Cortex of kidney (tissue), 1 donor: Measurements from ENCODE around the gene EAF2.
"Not testable (repeated sequence)": the region's sequence is repeated elsewhere in the genome, so short reads cannot be mapped to it uniquely, and the experiment has no call there.

Source experiments
- DNase-seq: peaks from one replicate; lab custom pipeline; 2025; lab: John Stamatoyannopoulos, UW

EAF2 gene

DNA sequence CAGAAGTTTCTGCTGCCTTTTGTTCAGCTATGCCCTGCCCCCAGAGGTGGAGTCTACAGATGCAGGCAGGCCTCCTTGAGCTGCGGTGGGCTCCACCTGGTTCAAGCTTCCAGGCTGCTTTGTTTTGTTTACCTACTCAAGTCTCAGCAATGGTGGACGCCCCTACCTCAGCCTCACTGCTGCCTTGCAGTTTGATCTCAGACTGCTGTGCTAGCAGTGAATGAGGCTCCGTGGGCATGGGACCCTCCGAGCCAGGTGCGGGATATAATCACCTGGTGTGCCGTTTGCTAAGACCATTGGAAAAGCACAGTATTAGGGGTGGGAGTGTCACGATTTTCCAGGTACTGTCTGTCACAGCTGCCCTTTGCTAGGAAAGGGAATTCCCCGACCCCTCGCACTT, 28.2 kb downstream of the EAF2 start:
- not testable (repeated sequence) for DNase-seq

DNA sequence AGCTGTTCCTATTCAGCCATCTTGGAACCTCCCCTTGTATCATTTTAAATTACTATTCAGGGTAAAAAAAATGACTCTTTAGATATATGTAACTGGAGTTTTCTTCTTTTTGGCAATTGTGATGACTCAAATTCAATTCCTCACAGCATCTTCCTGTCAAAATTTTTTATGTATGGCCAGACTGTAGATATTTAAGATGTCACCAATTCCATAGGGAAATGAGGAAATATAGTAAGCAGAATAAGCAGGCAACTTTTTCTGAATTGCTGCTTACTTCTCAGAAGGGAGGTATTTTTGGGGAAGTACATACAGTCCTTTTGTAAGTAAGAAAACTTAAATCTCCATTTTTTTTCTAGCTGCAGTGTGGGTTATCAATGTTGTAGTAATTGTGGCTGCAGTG, 28.8 kb downstream of the EAF2 start:
- DNase-seq: no peak

DNA sequence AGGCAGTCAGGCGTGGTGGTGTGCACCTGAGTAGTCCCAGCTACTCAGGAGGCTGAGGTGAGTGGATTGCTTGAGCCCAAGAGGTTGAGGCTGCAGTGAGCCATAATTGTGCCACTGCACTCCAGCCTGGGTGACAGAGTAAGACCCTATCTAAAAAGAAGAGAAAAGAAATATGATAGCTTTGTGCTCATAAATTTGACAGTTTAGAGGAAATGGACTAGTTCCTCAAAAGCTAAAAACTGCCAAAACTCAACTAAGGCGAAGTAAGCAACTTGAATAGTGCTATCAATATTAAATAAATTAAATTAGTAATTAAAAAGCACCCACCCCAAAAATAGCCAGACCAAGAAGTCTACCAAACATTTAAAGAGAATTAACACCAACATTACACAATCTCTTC, 34.7 kb downstream of the EAF2 start:
- no peak for DNase-seq

DNA sequence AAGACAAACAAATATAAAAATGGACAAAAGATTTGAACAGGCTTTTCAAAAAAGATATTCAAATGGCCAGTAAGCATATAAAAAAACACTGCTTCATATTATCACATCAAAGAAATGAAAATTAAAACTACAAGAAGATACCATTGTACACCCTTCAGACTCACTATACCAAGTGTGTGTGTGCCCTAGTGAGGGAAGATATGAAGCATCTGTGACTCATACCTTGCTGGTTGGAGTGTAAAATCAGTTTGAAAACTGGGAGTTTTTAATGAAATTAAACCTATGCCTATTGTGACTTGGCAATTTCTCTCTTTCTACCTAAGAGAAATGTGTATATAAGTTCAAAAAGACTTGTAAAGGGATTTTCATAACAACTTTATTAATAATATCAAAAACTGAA, 35.7 kb downstream of the EAF2 start:
- DNase-seq: no peak

DNA sequence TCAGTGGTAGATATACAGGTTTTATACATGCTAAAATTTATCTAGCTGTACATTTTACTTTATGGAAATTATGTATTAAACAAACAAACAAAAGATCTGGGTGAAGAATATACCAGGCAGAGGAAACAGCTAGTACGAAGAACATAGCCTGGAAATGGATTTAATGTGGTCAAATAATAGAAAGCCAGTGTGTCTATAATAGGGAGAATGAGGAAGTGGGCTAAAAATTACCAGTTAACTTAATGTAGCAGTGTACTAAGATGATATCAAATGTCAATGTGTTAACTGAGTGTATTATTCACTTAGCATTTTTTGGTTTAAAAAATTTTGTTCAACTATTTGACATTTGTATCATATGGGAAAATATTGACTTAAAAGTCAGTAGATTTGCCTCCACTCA, 36.4 kb downstream of the EAF2 start:
- no peak for DNase-seq

DNA sequence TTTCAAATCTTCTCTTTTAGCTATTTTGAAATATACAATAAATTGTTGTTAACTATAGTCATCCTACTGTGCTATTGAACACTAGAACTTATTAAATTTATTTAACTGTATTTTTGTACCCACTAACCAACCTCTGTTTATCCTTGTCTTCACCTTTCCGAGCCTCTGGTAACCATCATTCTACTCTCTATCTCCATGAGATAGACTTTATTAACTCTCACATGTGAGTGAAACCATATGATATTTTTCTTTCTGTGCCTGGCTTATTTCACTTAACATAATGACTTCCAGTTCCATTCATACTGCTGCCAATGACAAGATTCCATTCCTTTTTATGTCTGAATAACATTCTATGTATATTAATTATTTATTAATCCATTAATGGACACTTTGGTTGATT, 43.4 kb downstream of the EAF2 start:
- DNase-seq: no peak

DNA sequence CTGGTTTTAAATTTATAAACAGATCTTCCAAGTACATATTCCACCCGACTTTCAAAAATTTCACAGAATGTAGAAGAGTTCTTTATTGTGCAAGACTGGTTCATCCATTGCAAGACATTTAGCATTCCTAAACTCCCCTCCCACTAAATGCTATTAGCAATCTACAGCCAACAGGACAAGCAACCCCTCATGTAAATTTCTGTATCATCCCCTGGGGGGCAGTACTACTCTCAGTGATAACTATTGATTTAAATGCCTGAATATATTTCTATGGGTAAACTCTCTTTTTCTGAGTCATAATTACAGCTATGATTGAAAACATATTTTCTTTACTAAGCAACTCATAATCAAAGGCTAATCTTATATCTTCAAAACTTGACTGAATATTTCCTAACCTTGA, 48.5 kb downstream of the EAF2 start:
- no peak for DNase-seq

DNA sequence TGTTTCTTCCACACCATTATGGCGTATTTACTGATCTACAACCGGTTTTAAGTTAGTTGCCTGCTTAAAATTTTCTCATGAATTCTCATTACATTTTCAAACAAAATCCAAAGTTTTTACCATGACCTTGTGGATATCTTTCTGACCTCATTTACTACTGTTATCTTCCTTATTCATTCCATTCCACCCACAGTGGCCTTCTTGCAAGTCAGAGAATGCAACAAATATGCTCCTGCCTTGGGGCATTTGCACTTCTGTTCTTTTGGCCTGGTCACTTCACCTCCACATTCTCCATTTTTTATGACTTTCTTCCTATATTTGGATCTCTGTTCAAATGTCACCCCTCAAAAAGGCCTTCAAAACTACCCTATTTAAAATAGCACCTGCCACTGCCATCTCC, 50.4 kb downstream of the EAF2 start:
- DNase-seq: no peak

DNA sequence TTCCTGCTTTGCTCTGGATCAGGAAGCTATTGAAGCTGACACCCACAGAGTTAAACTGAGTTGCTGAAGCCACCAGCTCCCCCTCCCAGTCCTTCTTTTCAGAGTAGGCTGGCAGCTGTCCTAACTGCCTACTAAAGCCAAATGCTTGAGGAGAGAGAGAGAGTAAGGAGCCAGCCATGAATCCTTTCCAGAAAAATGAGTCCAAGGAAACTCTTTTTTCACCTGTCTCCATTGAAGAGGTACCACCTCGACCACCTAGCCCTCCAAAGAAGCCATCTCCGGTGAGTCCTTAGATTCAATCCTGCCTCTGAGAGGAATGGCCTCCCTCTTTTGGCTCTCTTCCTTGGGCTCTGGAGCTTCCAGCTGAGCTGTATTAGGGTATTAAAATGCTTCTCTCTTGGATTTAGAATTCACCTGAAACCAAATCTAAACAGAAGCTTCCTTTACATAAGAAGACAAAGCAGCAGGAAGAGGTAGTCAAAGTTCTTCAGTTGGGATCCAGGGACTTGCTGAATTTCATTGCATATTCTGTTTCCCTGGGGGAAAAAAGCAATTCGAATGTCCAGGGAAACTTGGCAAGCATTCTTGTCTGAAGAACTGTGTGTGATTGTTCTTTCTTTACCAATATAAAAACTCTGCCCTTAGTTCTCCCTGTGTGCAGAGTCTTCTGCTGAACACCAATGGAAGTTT, 59.4 kb downstream of the EAF2 start, which contains the start of gene SLC15A2:
Gene SLC15A2, plus strand, starts transcription at position 101 of the 690 bp plus-strand sequence. Its CDS starts 76 bp downstream, at position 177.
- DNase-seq: no peak

DNA sequence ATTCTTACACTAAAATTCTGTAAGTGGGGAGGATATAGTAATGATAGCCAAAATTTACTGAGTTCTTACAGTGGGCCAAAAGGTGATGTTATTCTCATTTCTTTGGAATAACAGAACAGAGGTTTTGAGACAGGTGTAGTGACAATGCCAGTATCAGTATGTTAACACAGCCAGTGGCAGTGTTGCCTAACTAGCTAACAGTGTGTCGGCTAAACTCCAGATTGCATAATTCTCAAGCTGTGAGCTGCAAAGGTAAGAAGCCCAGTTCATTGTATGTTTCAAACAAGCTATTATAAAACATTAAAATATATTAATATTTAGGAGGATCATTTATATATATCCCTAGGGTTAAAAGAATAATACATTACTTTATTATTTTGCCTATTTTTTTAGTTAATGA, 60.1 kb downstream of the EAF2 start:
- DNase-seq: no peak

DNA sequence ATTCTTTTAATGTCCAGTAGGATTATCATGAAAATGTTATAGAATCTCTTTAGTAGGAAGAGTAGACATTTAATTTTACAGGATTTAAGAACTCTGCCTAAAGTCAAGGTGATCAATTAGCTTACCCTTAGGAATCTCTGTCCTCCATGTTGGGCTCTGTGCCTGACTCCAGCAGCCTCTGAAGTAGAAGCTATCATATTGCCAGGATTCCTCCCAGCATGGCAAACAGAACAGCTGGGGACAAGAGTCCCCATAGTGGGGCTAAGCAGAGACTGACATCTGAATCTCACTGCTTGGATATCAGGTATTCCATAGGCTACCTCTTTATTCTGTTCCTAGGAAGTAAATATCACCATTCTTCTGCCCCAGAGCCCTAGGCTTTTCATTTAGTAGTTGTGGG, 60.7 kb downstream of the EAF2 start:
- DNase-seq: no peak

DNA sequence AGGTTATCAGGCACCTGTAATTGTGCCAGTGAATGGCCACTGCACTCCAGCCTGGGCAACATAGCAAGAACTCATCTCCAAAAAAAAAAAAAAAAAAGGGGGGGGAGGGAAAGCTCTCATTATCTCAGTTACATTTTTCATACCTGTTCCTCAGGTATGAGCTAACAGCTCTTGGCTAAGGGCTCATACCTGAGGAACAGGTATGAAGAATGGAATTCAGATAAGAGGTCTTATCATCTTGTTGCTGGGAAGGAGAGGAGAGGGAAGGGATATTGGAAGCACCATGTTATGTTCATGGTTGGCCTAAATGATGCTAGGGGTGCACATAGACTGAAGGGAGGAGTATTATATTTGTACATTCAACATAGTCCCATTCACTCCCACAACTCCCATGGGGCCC, 61.8 kb downstream of the EAF2 start:
- no peak for DNase-seq

DNA sequence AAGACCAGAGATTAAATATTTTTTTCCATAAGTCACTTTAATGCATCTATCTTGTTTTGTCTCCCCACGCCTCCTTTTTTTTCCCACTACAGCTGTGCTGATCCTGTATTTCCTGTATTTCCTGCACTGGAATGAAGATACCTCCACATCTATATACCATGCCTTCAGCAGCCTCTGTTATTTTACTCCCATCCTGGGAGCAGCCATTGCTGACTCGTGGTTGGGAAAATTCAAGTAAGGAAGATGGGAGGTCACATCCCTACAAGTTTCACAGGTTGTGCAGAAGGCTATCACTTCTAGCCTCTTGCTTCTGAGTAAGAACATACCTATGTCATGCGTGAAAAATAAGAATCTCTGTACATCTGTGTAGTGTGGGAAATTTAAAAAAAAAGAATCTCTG, 62.3 kb downstream of the EAF2 start:
- DNase-seq: no peak

DNA sequence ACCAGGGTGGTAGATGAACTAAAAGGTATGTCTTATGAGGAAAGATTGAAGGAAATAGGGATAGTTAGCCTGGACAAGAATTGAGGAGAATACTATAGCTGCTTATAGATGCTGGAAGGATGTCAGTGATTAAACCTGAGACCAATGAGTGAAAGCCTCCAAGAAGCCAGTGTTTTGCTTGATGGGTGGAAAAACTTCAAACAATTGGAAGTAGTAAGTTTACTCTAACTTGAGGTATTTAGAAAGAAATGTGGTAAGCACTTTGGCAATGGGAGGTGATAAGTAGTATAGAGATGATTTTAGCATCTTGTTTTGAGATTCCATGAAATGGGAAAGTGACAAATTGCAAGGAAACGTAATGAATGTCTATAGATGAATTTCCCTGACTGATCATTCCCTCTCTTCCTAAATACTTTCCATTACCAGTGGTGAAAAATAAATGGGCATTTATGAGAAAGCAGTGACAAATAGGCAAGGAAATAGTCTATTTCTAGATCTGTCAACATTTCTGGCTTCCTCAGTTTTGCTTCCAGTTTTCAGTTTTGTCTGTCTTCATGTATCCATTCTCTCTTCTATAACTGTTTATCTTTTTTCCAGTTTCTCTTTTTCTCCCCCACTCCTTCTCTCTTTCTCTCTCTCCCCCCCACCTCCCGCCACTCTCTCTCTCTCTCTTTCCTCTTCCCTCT, 78.4 kb downstream of the EAF2 start:
- DNase-seq: no peak

DNA sequence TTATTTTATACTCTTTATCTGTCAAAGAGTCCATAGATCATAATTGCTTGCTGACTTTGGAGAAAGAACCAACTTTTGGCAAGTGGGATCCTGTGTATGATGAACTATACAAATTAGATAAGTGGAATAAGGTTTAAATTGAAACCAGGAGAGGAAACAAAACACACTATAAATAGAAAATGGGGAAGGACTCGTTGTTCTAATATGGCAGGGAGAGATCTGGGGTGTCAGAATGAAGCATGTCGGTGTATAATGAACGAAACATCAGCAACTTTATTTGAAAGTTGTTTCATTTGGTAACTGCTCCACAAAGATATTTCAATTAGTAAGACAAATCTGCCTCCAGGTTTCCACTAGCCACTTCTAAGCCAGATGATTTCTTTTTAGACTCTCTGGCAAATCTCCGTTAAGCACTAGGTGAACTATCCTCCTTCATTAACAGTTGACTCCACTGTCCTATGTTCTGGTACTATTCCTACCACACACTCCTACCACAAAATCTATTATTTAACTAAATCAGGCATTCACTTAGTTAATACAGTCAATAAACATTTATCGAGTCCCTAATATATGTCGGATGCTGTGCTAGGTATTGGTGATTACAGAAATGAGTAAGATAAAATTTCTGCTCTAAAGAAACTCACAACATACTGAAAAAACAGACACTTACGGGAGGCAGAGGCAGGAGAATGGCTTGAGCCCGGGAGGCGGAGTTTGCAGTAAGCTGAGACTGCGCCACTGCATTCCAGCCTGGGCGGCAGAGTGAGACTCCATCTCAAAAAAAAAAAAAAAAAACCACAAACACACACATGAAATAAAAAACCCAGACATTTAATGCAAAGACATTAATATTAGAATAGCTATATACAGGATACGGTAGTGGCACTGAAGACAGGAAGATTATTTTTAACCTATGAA, 79.3 kb downstream of the EAF2 start:
- no peak for DNase-seq

DNA sequence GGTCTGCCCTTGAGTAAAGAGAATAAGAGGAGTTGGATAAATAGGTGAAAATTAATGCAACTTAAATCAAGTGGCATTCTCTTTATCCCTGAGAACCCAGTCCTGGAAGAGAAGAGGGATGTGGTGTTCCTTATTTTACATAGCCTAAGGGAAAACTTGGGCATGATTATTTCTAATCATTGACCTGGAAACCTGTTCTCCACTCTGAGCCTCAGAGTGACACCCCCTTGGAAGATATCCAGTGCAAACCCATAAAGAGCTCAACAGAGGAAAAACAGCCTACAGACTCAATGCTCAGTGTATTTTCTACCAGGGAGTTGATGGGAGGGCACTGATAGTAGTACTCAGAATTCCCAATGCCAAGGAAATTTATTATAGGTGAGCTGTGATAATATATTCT, 81.2 kb downstream of the EAF2 start:
- no peak for DNase-seq

DNA sequence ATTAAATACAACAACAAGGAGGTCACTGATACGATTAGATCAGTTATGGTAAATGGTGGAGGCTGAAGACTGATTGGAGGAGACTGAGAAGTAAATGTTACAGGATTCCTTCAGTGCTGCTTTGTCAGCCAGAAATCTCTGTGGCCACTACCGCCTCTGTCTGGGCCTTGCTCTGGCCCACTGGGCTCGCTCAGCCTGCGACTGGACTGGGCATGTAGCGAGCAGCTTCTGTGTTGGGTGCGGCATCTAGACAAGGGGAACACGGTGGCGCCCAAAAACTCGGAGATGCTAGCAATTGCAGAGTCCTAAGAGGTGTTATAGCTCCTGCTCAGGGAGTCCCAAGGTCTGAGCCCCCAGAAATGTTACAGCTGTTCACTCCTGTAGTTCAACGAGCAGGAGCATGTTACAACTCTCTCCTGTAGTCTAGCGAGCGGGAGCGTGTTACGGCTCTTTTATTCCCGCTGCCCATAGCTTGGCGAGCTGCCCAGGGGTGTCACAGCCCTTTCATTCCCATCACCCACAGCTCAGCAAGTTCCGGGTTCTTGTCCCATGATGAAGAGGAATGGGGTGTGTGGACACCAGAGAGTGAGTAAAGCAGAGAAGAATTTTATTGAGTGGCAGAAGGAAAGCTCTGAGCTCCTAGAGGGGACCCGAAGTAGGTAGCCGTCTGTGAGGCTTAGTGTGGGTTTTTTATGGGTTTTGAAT, 83.9 kb downstream of the EAF2 start:
- DNase-seq: no peak

DNA sequence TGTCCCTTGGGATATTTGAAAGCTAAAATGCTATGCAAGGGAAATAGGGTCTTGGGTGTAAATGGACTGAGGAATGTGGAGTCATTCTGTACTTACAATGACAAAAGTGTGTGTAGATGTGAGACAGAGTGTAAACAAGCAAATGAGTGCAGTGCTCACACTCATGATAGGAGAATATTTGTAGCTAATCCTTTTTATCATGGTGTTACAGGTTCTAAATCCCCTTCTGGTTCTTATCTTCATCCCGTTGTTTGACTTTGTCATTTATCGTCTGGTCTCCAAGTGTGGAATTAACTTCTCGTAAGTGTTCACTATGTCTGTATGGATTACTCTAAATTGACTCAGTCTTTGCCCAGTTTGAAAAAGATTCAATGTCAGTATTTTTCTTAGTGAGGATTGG, 89.7 kb downstream of the EAF2 start:
- DNase-seq: no peak

DNA sequence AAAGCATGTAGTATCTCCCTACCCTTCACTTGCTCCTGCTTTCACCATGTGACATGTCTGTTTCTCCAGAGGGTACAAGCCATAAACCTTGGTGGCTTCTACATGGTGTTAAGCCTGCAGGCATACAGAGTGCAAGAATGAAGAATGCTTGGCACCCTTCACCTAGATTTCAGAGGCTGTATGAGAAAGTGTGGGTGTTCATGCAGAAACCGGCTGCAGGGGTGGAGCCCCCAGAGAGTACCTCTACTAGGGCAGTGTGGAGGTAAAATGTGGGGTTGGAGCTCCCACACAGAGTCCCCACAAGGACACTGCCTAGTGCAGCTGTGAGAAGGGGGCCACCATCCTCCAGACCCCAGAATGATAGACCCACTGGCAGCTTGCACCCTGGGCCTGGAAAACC, 91.4 kb downstream of the EAF2 start:
- no peak for DNase-seq
